Measurements from ENCODE around the gene FGGY.

FGGY gene

DNA sequence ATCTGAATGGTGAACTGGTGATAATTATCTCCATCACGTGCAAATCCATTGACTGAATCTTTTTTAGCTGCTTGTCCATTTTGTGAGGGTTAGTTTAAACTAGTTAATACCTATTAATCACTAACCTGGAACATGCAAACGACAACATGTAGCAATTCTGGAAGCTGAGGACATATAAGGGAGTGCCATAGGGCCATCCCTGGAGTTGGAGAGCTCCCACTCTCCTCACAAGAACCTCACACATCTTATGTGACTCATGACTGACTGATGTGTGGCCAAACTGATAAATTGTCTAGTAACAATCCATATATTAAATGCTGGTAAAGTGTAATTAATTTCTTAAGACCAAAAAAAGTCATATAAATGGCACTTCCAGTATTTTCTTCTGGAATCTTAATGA, 454.9 kb downstream of the FGGY start:
- Mint-ChIP-seq H3K9me3 (no peaks in the 10 kb centered on the region), H3K4me3 (no peak overlapping the region), H3K27me3 (no peaks in the 10 kb centered on the region), H3K27ac (no peak overlapping the region), H3K4me1 (ENCODE audit: low read depth) (peaks cover 4% of the 10 kb centered on the region), H3K36me3 (ENCODE audit: low read depth) (no peaks in the 10 kb centered on the region)

DNA sequence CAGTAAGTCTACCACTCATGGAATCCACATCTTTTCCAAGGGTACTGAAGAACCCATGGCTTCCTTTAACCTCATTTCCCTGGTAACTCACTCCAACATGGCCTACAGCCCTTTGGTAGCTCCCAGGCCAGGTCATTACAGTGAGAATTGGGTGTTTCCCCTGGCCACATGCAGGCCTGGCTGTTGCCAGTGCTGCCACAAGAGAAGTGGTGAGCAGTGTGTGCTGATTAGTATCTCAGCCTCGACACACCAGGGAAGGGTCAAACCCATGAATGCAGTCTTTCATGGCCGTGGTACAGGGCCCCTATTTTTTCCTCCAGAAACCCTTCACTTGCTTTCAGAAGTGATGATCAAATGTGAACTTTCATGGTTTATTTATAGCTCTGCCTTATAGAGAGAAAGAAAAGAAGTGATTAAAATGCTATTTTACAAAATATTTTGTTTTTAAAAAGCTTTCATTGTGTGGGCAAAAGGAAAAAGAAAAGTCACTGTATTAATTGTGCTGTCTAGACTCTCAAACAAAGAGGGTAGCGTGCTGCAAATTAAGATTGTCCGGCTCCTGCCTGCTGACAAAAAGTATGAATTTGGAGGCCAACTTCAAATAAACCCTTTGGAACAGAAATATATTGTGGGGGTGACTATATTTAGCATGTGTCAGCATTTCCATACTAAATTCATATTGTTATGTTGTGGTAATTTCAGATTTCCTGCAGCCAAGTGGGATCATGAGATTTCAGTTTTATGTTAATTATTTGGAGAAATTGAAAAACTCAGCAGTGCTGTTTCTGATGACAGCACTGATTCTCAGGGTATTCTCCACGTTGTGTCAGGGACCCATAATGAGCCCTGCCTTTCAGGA, 455.9 kb downstream of the FGGY start:
- no peaks in the 10 kb centered on the region for H3K9me3 Mint-ChIP-seq

DNA sequence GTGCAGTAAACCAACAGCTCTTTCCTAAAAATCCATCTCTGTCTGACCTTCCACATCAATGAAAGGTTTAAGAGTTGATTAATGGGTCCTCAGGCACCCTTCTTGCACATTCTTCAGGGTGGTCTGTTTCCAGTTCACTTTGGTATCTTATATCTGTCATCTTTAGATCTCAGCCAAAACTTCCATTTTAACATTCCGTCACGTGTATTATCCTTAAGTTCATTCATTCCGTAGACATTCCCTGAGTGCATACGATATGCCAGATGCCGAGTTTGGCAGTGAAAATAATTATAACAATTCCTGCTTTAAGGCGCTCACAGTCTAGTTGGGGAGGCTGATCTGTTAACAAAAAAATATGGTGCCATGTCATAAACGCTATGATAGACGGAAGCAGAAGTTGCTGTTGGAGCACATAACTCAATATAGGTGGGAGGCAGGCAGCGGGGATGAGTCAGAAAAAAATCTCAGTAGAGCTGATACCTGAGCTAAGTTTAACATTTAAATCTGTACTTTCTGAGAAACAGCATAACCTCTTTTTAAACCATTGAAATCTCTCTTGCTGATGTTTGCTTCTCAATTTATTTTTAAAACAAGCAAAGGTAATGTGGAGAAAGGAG, 458.3 kb downstream of the FGGY start:
- H3K27me3 Mint-ChIP-seq: no peaks in the 10 kb centered on the region
- no peak overlapping the region for H3K27ac Mint-ChIP-seq
- H3K4me1 Mint-ChIP-seq (ENCODE audit: low read depth): peaks cover 10% of the 10 kb centered on the region
- no peaks in the 10 kb centered on the region for H3K9me3 Mint-ChIP-seq
- no peaks in the 10 kb centered on the region for H3K36me3 Mint-ChIP-seq (ENCODE audit: low read depth)
- no peak overlapping the region for H3K4me3 Mint-ChIP-seq

More for the DNA sequence above, 455.9 kb downstream of the FGGY start:
- Mint-ChIP-seq H3K36me3 (ENCODE audit: low read depth) (no peaks in the 10 kb centered on the region), H3K4me3 (no peak overlapping the region), H3K27me3 (no peaks in the 10 kb centered on the region), H3K4me1 (ENCODE audit: low read depth) (peaks cover 4% of the 10 kb centered on the region), H3K27ac (no peak overlapping the region)

DNA sequence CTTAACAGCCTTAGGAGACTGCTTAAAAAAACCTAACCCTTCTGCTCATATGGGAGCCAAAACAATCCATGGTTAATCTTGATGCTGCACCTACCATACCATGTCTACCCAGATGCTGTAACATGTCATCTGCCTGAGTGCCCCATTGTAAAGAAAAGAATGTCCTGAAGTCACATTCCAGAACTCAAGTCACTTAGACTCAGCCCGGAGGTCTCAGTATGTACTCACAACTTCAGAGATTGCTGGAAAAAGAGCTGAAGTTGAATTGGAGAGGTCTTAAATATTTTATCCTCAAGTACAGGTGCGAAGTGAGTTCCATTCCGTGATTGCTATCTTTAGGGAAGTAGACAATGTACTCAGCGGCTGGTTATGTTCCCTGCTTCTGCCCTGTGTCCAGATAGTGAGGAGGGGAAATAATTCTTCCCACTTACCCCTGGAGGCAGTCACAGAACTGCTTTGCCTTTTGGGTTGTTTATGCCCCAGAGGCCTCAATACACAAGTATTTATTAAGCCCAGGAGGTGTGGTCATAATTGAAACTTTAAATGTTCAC, 460.4 kb downstream of the FGGY start:
- Mint-ChIP-seq H3K27ac (no peak overlapping the region), H3K4me3 (no peak overlapping the region), H3K4me1 (ENCODE audit: low read depth) (peaks cover 5% of the 10 kb centered on the region), H3K9me3 (no peaks in the 10 kb centered on the region), H3K27me3 (no peaks in the 10 kb centered on the region), H3K36me3 (ENCODE audit: low read depth) (no peaks in the 10 kb centered on the region)

DNA sequence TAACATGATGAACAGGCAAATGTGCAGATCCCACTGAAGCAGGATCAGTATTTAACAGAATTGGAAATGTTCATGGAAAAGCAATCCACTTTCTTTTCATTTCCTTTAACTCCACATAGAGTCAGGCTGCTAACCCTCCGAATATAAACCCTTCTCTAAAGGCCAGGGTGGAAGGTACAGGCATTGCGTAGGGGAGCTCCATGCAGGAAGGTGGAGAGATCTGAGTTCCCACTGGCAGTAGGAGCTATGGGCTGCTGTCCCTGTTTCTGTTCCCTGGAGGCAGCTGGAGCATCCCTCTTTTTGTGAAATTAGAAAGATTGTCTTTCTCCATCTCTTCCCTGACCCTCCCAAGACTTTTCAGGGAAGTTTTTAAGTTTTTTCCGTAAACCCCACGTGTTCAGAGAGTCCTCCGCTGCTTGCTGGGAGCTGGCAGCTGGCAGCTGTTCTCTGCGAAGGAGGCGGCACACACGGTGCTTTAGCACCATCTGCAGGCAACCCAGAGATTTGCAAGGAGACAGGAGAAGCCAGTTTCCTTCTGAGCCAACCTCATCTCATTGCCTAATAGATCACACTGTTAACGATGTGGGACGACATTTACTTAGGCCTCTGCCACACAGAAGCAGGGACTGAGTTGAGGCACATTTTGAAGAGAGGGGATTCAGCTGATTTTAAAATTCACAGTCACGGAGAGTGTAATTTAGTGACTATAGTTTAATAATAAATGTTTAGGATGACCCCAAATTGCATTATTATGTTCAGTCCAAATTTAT, 462.4 kb downstream of the FGGY start:
- Mint-ChIP-seq H3K9me3 (no peaks in the 10 kb centered on the region), H3K4me3 (peak overlapping the region; percentile 40)

DNA sequence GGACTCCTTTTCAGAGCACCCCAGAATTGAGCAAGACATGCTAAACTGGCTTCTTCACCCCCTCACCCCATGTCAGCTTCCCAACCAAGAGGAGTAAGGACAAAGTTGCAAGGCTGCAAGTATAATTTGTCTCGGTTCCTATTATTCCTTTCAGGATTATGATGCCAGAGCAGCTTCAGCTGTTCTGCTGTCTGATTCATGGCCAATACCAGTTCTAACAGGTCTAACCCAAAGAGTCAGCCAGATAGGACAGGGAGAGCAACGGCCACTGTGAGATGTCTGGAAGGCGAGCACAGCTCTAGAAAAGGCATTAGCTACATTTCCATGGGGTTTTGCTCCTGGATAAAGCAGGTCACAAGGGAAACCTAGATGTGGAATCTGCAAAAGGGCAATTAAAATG, 464.5 kb downstream of the FGGY start:
- Mint-ChIP-seq H3K4me3 (no peak overlapping the region), H3K27ac (no peak overlapping the region), H3K27me3 (no peaks in the 10 kb centered on the region), H3K4me1 (ENCODE audit: low read depth) (peaks cover 5% of the 10 kb centered on the region), H3K36me3 (ENCODE audit: low read depth) (no peaks in the 10 kb centered on the region), H3K9me3 (no peaks in the 10 kb centered on the region)

More for the DNA sequence above, 462.4 kb downstream of the FGGY start:
- Mint-ChIP-seq H3K27ac (no peak overlapping the region), H3K4me1 (ENCODE audit: low read depth) (peaks cover 5% of the 10 kb centered on the region), H3K27me3 (no peaks in the 10 kb centered on the region), H3K36me3 (ENCODE audit: low read depth) (no peaks in the 10 kb centered on the region)

DNA sequence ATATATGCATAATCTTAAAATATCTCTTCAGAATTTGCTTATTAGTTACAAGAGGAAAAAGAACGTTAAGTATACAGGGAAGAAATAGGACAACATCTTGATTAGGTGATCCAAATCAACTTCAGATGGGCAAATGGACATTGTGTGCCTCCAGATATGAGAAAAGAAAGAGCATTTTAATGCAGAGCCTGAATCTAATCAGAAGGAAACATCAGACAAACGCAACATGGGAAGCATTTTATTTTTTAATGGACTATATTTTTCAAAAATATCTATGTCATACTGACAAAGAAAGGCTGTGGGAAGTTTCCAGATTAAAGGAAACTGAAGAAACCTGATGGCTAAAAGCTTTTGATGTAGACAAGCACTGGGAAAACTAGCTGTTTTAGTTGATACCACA, 466.5 kb downstream of the FGGY start:
- Mint-ChIP-seq H3K9me3 (no peaks in the 10 kb centered on the region), H3K36me3 (ENCODE audit: low read depth) (no peaks in the 10 kb centered on the region), H3K4me1 (ENCODE audit: low read depth) (peaks cover 5% of the 10 kb centered on the region), H3K27me3 (no peaks in the 10 kb centered on the region), H3K27ac (no peak overlapping the region), H3K4me3 (no peak overlapping the region)

DNA sequence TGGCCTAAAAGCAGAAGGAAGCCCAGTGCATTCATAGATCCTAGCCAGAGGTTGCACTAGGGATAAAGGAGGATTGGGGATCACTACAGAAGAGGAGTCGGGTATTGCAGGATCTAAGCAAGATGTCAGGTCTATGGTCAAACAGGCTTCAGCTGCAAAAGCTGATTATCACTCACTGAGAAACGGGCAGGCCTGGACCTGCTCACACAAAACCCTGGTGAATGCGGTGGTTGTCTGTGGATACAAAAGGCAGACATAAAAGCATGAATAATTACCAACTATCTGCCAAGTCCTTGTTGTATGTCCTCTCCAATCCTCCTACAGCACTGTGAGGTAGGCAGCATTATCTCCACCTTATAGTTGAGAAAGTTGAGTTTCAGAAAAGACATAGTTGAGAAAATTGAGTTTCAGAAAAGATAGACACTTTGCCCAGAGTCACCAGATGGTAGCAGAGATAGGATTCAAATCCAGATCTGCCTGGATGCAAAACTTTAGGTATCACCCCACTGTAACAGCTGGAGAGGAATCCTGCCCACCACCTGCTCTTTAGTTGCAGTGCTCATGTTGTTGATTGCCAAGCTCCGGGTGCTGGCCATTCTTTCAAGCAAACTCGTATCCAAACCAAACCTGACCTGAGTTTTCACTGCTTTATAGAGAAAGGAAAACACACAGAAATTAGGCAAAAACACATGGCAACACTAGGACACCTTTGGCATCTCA, 468.3 kb downstream of the FGGY start:
- no peak overlapping the region for H3K4me3 Mint-ChIP-seq
- no peaks in the 10 kb centered on the region for H3K4me1 Mint-ChIP-seq (ENCODE audit: low read depth)
- no peaks in the 10 kb centered on the region for H3K36me3 Mint-ChIP-seq (ENCODE audit: low read depth)
- no peak overlapping the region for H3K27ac Mint-ChIP-seq
- no peaks in the 10 kb centered on the region for H3K9me3 Mint-ChIP-seq
- H3K27me3 Mint-ChIP-seq: no peaks in the 10 kb centered on the region

DNA sequence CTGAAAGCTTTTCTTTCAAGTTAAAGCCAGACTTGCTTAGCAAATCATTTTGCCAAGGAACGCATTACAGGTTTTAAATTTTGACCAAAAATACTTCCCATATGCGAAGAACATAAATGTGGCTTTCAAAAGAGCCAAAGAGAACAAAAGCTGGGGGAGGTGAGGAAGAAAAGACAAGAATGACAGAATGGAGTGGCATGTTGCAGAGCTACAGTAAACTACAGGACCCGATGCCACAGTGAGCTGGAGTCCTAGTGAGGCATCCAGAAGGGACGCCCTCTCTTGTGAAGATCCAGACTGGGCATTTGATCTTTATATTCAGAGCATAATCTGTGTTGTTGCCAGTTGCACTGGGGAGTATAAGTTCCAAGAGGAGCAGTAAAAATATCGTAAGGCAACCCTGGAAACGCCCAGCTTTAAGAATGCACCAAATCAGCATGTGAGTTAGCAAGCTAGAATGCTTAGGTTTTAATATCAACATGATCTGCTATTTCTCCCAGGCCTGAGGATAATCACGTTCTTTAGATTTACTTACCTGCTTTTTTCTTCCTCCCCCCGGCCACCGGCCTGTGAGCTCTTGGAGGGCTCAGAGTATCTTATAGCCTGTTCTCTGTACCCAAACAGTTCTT, 469.4 kb downstream of the FGGY start:
- H3K4me1 Mint-ChIP-seq (ENCODE audit: low read depth): no peaks in the 10 kb centered on the region
- no peaks in the 10 kb centered on the region for H3K27me3 Mint-ChIP-seq
- H3K27ac Mint-ChIP-seq: no peak overlapping the region
- H3K9me3 Mint-ChIP-seq: no peaks in the 10 kb centered on the region
- H3K36me3 Mint-ChIP-seq (ENCODE audit: low read depth): no peaks in the 10 kb centered on the region
- no peak overlapping the region for H3K4me3 Mint-ChIP-seq

DNA sequence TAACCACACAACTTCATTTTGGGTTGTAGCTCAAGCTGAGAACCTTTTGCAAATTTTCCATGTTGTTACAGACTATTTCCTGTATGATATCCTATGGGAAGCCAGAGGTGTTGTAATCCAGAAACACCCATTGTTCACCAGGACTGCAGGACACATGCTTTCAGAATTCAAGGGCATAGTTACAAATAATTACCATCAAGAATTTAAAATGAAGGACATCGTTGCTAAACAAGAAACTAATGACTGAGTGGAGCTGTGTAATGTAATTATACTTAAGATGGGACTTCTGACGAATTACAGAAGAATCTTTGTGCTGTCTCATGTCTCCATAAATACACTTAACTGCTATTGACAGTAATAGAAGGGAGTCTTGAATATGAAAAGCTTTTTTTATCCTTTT, 470.2 kb downstream of the FGGY start:
- no peaks in the 10 kb centered on the region for H3K9me3 Mint-ChIP-seq
- H3K27me3 Mint-ChIP-seq: no peaks in the 10 kb centered on the region
- no peak overlapping the region for H3K27ac Mint-ChIP-seq
- H3K4me1 Mint-ChIP-seq (ENCODE audit: low read depth): no peaks in the 10 kb centered on the region
- no peak overlapping the region for H3K4me3 Mint-ChIP-seq
- H3K36me3 Mint-ChIP-seq (ENCODE audit: low read depth): no peaks in the 10 kb centered on the region

DNA sequence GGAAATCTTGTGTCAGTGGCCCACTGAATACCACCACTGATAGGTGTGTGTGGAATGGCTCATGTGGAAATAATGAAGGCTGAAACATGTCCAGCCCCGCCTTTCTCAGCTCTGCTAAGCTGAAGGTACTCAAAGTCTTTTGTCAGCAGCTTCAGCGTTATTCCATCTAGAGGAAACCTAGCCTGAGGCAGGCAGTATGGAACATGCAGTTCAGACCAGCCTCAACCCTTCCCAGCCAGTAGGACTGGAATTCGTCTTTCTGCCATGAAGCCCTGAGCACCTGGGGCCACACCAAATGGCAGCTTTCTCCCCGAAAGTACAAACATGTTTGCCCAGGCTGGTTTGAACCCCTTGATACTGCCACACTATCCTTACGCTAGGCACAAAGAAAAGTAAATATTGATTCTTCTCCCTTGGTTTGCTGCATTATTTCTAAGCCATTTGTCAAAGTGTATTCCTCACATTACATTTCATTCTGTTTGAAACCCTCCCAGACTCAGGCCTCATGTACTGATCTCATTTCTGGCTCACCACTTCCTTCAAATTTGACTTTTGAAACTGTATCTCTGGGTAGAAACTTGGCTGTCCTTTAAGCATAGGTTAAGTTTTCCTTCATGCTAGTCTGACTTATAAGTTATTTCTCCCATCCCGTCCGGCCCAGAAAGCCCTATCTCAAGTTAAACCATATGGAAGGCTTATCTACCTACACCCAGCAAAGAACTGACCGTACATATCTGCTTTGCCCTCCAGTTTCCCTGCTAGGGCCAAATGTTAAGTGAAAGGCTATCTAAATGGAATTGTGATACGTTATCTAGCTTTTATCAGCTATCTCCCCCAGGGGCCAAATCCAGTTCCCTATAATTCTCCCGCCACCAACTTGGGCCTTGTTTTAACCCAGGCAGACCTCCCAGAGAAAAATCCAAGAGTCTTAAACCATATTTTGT, 472.2 kb downstream of the FGGY start:
- Mint-ChIP-seq H3K4me1 (ENCODE audit: low read depth) (no peaks in the 10 kb centered on the region), H3K27ac (no peak overlapping the region), H3K36me3 (ENCODE audit: low read depth) (no peaks in the 10 kb centered on the region), H3K9me3 (no peaks in the 10 kb centered on the region), H3K27me3 (no peaks in the 10 kb centered on the region), H3K4me3 (no peak overlapping the region)

DNA sequence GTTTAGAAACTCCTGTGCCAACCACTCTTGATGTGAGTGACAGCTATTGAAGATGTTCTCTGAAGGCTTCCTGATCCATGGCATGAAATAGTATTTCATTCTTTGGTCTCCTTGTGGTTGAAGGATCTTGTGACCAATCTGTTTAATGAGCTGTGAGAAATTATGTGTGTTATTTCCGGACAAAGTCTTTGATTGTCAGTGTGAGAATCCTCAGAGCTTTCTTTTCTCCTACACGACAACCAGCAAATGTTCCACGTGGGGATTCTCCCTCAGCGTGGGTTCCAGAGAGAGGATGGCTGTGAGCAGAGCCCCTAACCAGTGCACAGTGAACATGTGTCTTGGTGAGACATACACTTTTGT, 472.8 kb downstream of the FGGY start:
- Mint-ChIP-seq H3K4me1 (ENCODE audit: low read depth) (no peaks in the 10 kb centered on the region), H3K27ac (no peak overlapping the region), H3K36me3 (ENCODE audit: low read depth) (no peaks in the 10 kb centered on the region), H3K27me3 (no peaks in the 10 kb centered on the region), H3K9me3 (no peaks in the 10 kb centered on the region), H3K4me3 (no peak overlapping the region)

DNA sequence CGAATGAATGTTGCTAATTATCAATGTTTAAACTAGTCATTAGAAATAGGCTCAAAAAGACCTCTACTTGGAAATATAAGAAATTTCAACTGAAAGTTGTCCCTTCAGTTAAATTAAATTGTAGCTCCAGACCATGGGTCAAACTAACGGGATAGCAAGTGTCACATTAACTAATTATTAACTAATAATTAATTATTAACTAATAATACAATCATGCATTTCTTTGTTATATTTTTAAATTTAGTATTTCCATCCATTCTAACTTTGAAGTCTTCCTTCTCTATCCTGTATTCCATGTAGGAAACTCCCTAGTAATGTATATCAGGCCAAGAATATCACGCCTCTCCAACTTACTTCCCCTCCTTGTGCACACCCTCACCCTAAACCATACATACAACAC, 474.5 kb downstream of the FGGY start:
- no peaks in the 10 kb centered on the region for H3K9me3 Mint-ChIP-seq
- H3K27me3 Mint-ChIP-seq: no peaks in the 10 kb centered on the region
- H3K4me1 Mint-ChIP-seq (ENCODE audit: low read depth): no peaks in the 10 kb centered on the region
- no peaks in the 10 kb centered on the region for H3K36me3 Mint-ChIP-seq (ENCODE audit: low read depth)
- no peak overlapping the region for H3K4me3 Mint-ChIP-seq
- no peak overlapping the region for H3K27ac Mint-ChIP-seq

Data from stimulated activated naive CD8-positive, alpha-beta T cell treated with anti-CD3 and anti-CD28 coated beads, Interleukin-15, Interleukin-2, amounts not matched to agents 100 ng/mL and 50 ng/mL, for 24 hours (primary cell).